ENCODE data around the gene SLC45A2. TPM values are rescaled to one million over a fixed set of nuclear protein-coding genes. Genes with fewer than 3 reads are reported as not detected.

SLC45A2 gene
- total RNA-seq, 2 experiments from 2014 or later: not detected

- DNase-seq (no peak), ATAC-seq (no peak)
- Mint-ChIP-seq H3K36me3 (ENCODE audit: low read depth) (peaks cover 4% of the 10 kb centered on the region), H3K4me3 (peak overlapping the region; percentile 86), H3K4me1 (ENCODE audit: low read depth) (peaks cover 27% of the 10 kb centered on the region), H3K9me3 (no peaks in the 10 kb centered on the region), H3K27ac (peak overlapping the region; percentile 92), H3K27me3 (no peaks in the 10 kb centered on the region)
- intact Hi-C loops (cut with micrococcal nuclease): no loop called here
- TF ChIP-seq CTCF (IDR thresholded peaks at IDR 0.05): no peak
- CTCF ChIA-PET: interaction anchor here (1.2 to 2.1 kb wide), 3 partner anchors 11 to 14 kb away, joined by 4 to 7 read pairs (median 5); no protein-coding TSS in a partner anchor
- POLR2A ChIA-PET: interaction anchor here (0.6 to 1.3 kb wide), 2 partner anchors 11 to 14 kb away, joined by 3 read pairs; no protein-coding TSS in a partner anchor
Observed at GRCh38 chr5:34008802-34009201, 24.3 kb upstream of the SLC45A2 start.

DNA sequence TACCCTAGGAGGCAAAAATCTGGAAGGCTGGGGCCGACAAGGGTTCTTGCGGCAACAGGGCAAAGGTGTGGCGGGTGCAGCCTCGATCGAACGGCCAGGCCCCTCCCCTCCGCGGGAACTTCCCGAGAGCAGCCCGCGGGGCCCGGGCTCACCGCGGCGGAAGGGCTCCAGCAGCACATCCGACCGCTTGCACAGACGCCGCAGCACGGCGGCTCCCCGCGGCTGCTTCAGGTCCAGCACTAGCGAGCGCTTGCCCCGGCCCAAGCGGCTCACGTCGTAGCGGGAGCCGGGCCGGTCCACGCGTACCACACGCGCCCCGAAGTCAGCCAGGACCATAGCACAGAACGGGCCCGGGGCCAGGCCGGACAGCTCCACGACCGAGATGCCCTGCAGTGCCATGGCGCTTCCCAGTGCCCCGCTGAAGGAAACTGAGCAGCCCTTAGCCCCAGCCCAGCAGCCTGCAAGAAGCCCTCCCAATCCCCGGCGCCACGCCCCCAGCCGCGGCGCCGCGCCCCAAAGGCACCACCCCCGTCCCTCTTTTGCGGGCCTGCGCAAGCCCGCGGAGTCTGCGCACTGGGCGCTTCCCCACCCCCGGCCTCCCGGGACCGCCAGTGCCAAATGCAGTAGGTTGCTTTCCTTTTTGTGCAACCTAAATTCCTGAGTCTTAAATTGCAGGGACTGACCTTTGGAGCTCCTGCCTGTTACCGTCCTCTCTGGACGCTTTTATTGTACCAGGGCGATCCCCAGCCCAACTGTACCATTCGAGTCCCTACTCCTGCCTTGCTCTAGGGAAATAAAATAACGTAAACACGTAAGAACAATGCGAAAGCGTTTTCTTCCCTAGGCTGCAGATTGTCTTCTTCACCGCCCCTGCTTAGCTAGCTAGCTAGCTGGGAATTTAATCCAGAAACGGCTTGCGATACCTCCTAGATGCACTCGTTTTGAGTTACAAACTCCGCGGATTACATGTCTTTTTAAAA, 23.4 kb upstream of the SLC45A2 start, which contains the start of gene AMACR:
Gene AMACR, minus strand, starts transcription at position 430 of the 980 bp plus-strand sequence. Its CDS starts 31 bp downstream, at position 399.
- Mint-ChIP-seq H3K4me1 (ENCODE audit: low read depth) (peaks cover 27% of the 10 kb centered on the region), H3K4me3 (peak within 1 kb of the TSS; percentile 86), H3K36me3 (ENCODE audit: low read depth) (peaks cover 4% of the 10 kb centered on the region), H3K27ac (peak within 1 kb of the TSS; percentile 92), H3K27me3 (no peaks in the 10 kb centered on the region), H3K9me3 (no peaks in the 10 kb centered on the region)
- no peak for TF ChIP-seq CTCF (IDR thresholded peaks at IDR 0.05)
- POLR2A ChIA-PET: interaction anchor here (1.3 kb wide), 1 partner anchor 10 kb away, joined by 3 read pairs; no protein-coding TSS in a partner anchor
- CTCF ChIA-PET: interaction anchor here (1.2 to 2.1 kb wide), 3 partner anchors 10 to 15 kb away, joined by 4 to 7 read pairs (median 5); no protein-coding TSS in a partner anchor
- intact Hi-C loops (cut with micrococcal nuclease): no loop called here
- peak; percentile 88 for DNase-seq
- ATAC-seq: peak; percentile 89

- ChIA-PET POLR2A (interaction anchor here (1.3 kb wide), 1 partner anchor 10 kb away, joined by 3 read pairs; no protein-coding TSS in a partner anchor), CTCF (interaction anchor here (2.1 kb wide), 1 partner anchor 10 kb away, joined by 7 read pairs; no protein-coding TSS in a partner anchor)
- ATAC-seq (no peak), DNase-seq (no peak)
- intact Hi-C loops (cut with micrococcal nuclease): no loop called here
- Mint-ChIP-seq H3K27me3 (no peaks in the 10 kb centered on the region), H3K27ac (peak overlapping the region; percentile 87), H3K36me3 (ENCODE audit: low read depth) (peaks cover 4% of the 10 kb centered on the region), H3K4me1 (ENCODE audit: low read depth) (peaks cover 27% of the 10 kb centered on the region), H3K9me3 (no peaks in the 10 kb centered on the region), H3K4me3 (peak overlapping the region; percentile 86)
- TF ChIP-seq CTCF (IDR thresholded peaks at IDR 0.05): no peak
Observed at GRCh38 chr5:34007201-34007620, 22.7 kb upstream of the SLC45A2 start.

GRCh38 chr5:34005681-34006080, 21.2 kb upstream of the SLC45A2 start:
- peaks cover 27% of the 10 kb centered on the region for H3K4me1 Mint-ChIP-seq (ENCODE audit: low read depth)
- H3K9me3 Mint-ChIP-seq: no peaks in the 10 kb centered on the region
- DNase-seq (no peak), ATAC-seq (no peak)
- intact Hi-C loops (cut with micrococcal nuclease): no loop called here
- CTCF ChIA-PET: interaction anchor here (1.0 to 1.4 kb wide), 2 partner anchors 8 to 36 kb away, joined by 3 to 6 read pairs; no protein-coding TSS in a partner anchor
- TF ChIP-seq CTCF (IDR thresholded peaks at IDR 0.05): no peak
- no peak overlapping the region for H3K4me3 Mint-ChIP-seq
- H3K36me3 Mint-ChIP-seq (ENCODE audit: low read depth): peaks cover 4% of the 10 kb centered on the region
- H3K27me3 Mint-ChIP-seq: no peaks in the 10 kb centered on the region
- POLR2A ChIA-PET: interaction anchor here (1.1 kb wide), 1 partner anchor 16 kb away, joined by 3 read pairs; no protein-coding TSS in a partner anchor
- H3K27ac Mint-ChIP-seq: no peak overlapping the region
